WERI-Rb-1 (cell line): ENCODE results near the gene LSAMP.

Experiments
- DNase-seq: peaks from one replicate; pipeline ENCODE4 v3.0.0-alpha.2; 2020
- H3K27ac ChIP-seq: fragments of 250-450 bp; sonication (Bioruptor Pico); 2 replicates; pipeline ENCODE4 v1.5.1; 2020; ENCODE audit warnings: mild to moderate bottlenecking, moderate library complexity
- H3K27me3 ChIP-seq: fragments of 250-450 bp; sonication (Bioruptor Pico); 2 replicates; pipeline ENCODE4 v1.5.1; 2021; ENCODE audit warnings: mild to moderate bottlenecking, low read depth, moderate library complexity; ENCODE audit not compliant: insufficient read depth, severe bottlenecking
- H3K36me3 ChIP-seq: fragments of 250-450 bp; sonication (Bioruptor Pico); 2 replicates; pipeline ENCODE4 v1.5.1; 2020; ENCODE audit warnings: mild to moderate bottlenecking, moderate library complexity
- H3K4me3 ChIP-seq: 2 replicates; pipeline ENCODE4 v1.5.1; 2011; ENCODE audit warnings: low read depth, mild to moderate bottlenecking, control low read depth, low read length
- H3K9me3 ChIP-seq: fragments of 250-450 bp; sonication (Bioruptor Pico); 2 replicates; pipeline ENCODE4 v1.5.1; 2021; ENCODE audit warnings: mild to moderate bottlenecking, moderate library complexity; ENCODE audit not compliant: severe bottlenecking
- TF ChIP-seq, protein P1 (sequence below): IDR thresholded peaks from 2 replicates; pipeline ENCODE4 v1.5.1; 2011; ENCODE audit warnings: low read depth, mild to moderate bottlenecking, control low read depth, inconsistent platforms, low read length

The LSAMP gene

DNA sequence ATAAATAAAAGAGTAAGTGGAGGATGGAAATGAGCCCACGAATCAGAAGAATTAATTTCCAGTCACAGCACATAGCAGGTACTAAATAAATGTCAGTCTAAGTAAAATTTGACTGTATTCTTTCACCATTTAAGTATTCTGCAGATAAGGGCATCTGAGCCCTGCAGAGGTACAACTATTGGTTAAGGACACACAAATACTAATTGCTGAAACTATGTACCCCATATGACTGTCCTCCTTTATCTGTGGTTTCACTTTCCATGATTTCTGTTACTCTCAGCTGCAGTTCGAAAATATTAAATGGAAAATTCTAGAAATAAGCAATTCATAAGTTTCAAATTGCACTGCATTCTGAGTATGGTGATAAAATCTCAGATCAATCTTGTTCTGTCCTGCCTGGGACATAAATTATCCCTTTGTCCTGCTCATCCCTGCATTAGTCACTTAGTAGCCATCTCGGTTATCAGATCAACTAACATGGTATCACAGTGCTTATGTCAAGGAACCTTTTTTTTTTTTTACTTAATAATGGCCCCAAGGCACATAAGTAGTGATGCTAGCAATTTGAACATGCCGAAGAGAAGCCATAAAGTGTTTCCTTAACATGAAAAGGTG is 95.1 kb downstream of the LSAMP start:
- no peaks in the 10 kb centered on the region for H3K27me3 ChIP-seq
- H3K4me3 ChIP-seq = no peak overlapping the region
- no peaks in the 10 kb centered on the region for H3K36me3 ChIP-seq
- H3K9me3 ChIP-seq = no peaks in the 10 kb centered on the region
- H3K27ac ChIP-seq = no peak overlapping the region
- DNase-seq = no peak
- TF ChIP-seq, protein P1, sequence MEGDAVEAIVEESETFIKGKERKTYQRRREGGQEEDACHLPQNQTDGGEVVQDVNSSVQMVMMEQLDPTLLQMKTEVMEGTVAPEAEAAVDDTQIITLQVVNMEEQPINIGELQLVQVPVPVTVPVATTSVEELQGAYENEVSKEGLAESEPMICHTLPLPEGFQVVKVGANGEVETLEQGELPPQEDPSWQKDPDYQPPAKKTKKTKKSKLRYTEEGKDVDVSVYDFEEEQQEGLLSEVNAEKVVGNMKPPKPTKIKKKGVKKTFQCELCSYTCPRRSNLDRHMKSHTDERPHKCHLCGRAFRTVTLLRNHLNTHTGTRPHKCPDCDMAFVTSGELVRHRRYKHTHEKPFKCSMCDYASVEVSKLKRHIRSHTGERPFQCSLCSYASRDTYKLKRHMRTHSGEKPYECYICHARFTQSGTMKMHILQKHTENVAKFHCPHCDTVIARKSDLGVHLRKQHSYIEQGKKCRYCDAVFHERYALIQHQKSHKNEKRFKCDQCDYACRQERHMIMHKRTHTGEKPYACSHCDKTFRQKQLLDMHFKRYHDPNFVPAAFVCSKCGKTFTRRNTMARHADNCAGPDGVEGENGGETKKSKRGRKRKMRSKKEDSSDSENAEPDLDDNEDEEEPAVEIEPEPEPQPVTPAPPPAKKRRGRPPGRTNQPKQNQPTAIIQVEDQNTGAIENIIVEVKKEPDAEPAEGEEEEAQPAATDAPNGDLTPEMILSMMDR = no peak

GRCh38 chr3:116348216-116348615 is 97.1 kb downstream of the LSAMP start:
- TF ChIP-seq, protein P1 = no peak
- Histone ChIP-seq H3K4me3 (no peak overlapping the region), H3K9me3 (no peaks in the 10 kb centered on the region), H3K27ac (no peak overlapping the region), H3K36me3 (no peaks in the 10 kb centered on the region), H3K27me3 (no peaks in the 10 kb centered on the region)
- no peak for DNase-seq

- no peak overlapping the region for H3K27ac ChIP-seq
- no peaks in the 10 kb centered on the region for H3K36me3 ChIP-seq
- TF ChIP-seq, protein P1 = no peak
- no peak overlapping the region for H3K4me3 ChIP-seq
- no peaks in the 10 kb centered on the region for H3K27me3 ChIP-seq
- DNase-seq = no peak
- no peaks in the 10 kb centered on the region for H3K9me3 ChIP-seq
Observed at GRCh38 chr3:116342499-116342898, 102.8 kb downstream of the LSAMP start.

- no peak overlapping the region for H3K4me3 ChIP-seq
- no peak for DNase-seq
- no peaks in the 10 kb centered on the region for H3K36me3 ChIP-seq
- no peak overlapping the region for H3K27ac ChIP-seq
- TF ChIP-seq, protein P1 = no peak
- H3K27me3 ChIP-seq = no peaks in the 10 kb centered on the region
- H3K9me3 ChIP-seq = no peaks in the 10 kb centered on the region
Observed at GRCh38 chr3:116341899-116342298, 103.4 kb downstream of the LSAMP start.

- Histone ChIP-seq H3K27ac (no peak overlapping the region), H3K36me3 (no peaks in the 10 kb centered on the region), H3K9me3 (no peaks in the 10 kb centered on the region), H3K27me3 (no peaks in the 10 kb centered on the region), H3K4me3 (no peak overlapping the region)
- TF ChIP-seq, protein P1 = no peak
- DNase-seq = no peak
Observed at GRCh38 chr3:116341381-116341780, 103.9 kb downstream of the LSAMP start.

DNA sequence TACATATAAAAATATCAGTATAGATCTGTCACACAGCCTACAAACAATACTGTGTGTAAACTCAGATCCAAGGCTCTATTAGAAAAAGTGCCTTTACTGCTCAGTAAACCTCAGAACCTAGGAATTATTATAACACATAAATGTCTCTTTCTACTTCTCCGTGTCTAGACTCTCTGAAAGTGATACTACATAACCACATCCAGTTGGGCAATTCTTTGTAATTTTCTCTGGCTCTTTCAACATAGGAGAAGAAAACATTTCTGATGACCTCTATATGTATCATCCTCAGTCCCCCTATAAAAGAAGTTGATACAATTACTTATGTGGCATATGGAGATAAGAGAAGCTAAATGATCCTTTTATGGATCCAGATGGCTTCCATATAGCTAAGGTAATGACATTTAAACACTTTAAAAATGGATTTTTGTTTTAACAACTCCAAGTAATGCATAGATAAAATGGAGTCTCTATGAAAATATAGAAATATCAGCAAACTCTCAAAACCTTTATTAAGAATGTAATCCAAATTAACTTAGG is 104.5 kb downstream of the LSAMP start:
- DNase-seq = no peak
- H3K9me3 ChIP-seq = no peaks in the 10 kb centered on the region
- no peak overlapping the region for H3K4me3 ChIP-seq
- no peak overlapping the region for H3K27ac ChIP-seq
- no peaks in the 10 kb centered on the region for H3K27me3 ChIP-seq
- TF ChIP-seq, protein P1 = no peak
- no peaks in the 10 kb centered on the region for H3K36me3 ChIP-seq
